DND-41 (cell line): ENCODE measurements around the gene ATXN7L1.

Experiments
- ATAC-seq: fragments of 200-7000 bp; cut with Tn5 transposase; 3 replicates; pipeline ENCODE4 v1.9.1; 2021; ENCODE audit warnings: low read depth; ENCODE audit not compliant: insufficient read depth
- DNase-seq: peaks from one replicate; pipeline ENCODE4 v3.0.0-alpha.2; 2020
- H2AFZ ChIP-seq: 2 replicates; pipeline ENCODE4 v1.6.0; 2012; ENCODE audit warnings: low read depth, low read length
- H3K27ac ChIP-seq: 2 replicates; pipeline ENCODE4 v1.5.1; 2012; ENCODE audit warnings: low read length, inconsistent platforms
- H3K27me3 ChIP-seq: fragments of 200-600 bp; sonication (generic); 2 replicates; pipeline ENCODE4 v1.6.0; 2012; ENCODE audit warnings: low read length, mild to moderate bottlenecking, inconsistent platforms; ENCODE audit not compliant: insufficient read depth, poor library complexity
- H3K36me3 ChIP-seq: 2 replicates; pipeline ENCODE4 v1.5.1; 2012; ENCODE audit warnings: low read length, inconsistent platforms; ENCODE audit not compliant: insufficient read depth
- H3K4me1 ChIP-seq: 2 replicates; pipeline ENCODE4 v1.5.1; 2012; ENCODE audit warnings: mild to moderate bottlenecking, low read length; ENCODE audit not compliant: insufficient read depth
- H3K4me2 ChIP-seq: 2 replicates; pipeline ENCODE4 v1.6.0; 2012; ENCODE audit warnings: mild to moderate bottlenecking, moderate library complexity, low read length, inconsistent platforms; ENCODE audit not compliant: insufficient read depth
- H3K4me3 ChIP-seq, 2 experiments: fragments of 200-600 bp in 1 of 2; shearing (Covaris generic) in 1 of 2; 2 replicates each; pipeline ENCODE4 v1.5.1; 2012 to 2016; ENCODE audit warnings: inconsistent platforms in 2 of 2, low read length in 2 of 2, mild to moderate bottlenecking in 2 of 2, low read depth in 1 of 2, moderate library complexity in 1 of 2
- H3K79me2 ChIP-seq: 2 replicates; pipeline ENCODE4 v1.6.0; 2012; ENCODE audit warnings: low read length, inconsistent platforms; ENCODE audit not compliant: insufficient read depth
- H3K9ac ChIP-seq: 2 replicates; pipeline ENCODE4 v1.6.0; 2012; ENCODE audit warnings: low read depth, mild to moderate bottlenecking, inconsistent platforms, low read length, moderate library complexity
- H3K9me3 ChIP-seq: 2 replicates; pipeline ENCODE4 v1.5.1; 2012; ENCODE audit warnings: low read length, moderate library complexity, mild to moderate bottlenecking, inconsistent platforms; ENCODE audit not compliant: insufficient read depth, severe bottlenecking
- H4K20me1 ChIP-seq: 2 replicates; pipeline ENCODE4 v1.6.0; 2012; ENCODE audit warnings: low read length; ENCODE audit not compliant: insufficient read depth
- EZH2 ChIP-seq: IDR thresholded peaks from 3 replicates; pipeline ENCODE4 v1.6.1; 2012; ENCODE audit warnings: borderline replicate concordance, low read depth, mild to moderate bottlenecking, moderate library complexity, low read length, inconsistent platforms; ENCODE audit not compliant: severe bottlenecking
- TF ChIP-seq, protein P1 (sequence below): IDR thresholded peaks from 2 replicates; pipeline ENCODE4 v1.5.1; 2012; ENCODE audit warnings: borderline replicate concordance, low read length, moderate library complexity, mild to moderate bottlenecking; ENCODE audit not compliant: poor library complexity, severe bottlenecking; ENCODE audit errors: extremely low read depth

Gene ATXN7L1

DNA sequence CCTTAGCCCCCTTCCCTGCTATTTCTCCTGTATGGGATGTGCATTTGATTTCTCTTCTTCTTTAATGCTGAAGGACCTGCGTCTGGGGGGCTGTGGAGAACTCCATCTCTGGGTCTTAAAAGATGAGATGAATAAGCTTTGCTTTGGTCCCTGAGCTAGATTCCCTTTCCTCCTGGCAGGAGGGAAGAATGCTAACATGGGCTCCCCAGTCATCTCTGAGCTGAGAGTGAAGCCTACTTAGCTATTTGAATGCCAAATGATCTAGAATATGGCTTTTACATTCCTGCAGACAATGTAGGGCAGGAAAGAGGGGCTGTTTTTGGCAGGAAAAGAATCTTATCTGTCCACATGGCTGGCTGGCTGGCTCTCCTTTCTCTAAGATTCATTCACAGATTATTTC lies 232.5 kb downstream of the ATXN7L1 start:
- Histone ChIP-seq H3K4me2 (no peak overlapping the region), H3K36me3 (peaks cover 45% of the 10 kb centered on the region), H3K27me3 (no peaks in the 10 kb centered on the region), H3K9me3 (no peaks in the 10 kb centered on the region), H3K4me1 (no peaks in the 10 kb centered on the region), H3K79me2 (no peaks in the 10 kb centered on the region), H3K4me3 (no peak overlapping the region), H3K27ac (no peak overlapping the region), H4K20me1 (peaks cover 9% of the 10 kb centered on the region; the same call in 1 of the 2 replicates), H3K9ac (no peak overlapping the region), H2AFZ (no peak overlapping the region)
- TF ChIP-seq, protein P1, sequence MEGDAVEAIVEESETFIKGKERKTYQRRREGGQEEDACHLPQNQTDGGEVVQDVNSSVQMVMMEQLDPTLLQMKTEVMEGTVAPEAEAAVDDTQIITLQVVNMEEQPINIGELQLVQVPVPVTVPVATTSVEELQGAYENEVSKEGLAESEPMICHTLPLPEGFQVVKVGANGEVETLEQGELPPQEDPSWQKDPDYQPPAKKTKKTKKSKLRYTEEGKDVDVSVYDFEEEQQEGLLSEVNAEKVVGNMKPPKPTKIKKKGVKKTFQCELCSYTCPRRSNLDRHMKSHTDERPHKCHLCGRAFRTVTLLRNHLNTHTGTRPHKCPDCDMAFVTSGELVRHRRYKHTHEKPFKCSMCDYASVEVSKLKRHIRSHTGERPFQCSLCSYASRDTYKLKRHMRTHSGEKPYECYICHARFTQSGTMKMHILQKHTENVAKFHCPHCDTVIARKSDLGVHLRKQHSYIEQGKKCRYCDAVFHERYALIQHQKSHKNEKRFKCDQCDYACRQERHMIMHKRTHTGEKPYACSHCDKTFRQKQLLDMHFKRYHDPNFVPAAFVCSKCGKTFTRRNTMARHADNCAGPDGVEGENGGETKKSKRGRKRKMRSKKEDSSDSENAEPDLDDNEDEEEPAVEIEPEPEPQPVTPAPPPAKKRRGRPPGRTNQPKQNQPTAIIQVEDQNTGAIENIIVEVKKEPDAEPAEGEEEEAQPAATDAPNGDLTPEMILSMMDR = no peak
- TF ChIP-seq EZH2 = no peak
- DNase-seq (no peak), ATAC-seq (no peak)

DNA sequence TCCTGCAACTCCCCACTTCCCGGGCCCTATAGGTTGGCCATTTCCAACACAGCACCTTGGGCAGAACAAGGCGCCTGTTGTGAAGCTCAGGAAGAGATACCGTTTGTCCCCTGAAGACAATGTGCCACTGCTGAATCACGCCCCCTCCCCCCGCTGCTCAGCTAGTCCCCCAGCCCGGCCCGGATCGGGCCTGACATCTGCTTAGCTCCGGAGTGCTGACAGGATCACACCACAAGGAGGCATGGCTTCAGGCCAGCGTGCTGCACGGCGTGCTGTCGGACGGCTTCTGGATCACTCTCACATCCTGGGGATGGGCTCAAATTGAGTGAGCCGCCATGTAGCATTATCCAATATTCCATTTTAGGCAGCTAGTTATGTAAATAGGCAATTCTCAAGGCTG lies 233.0 kb downstream of the ATXN7L1 start:
- no peaks in the 10 kb centered on the region for H3K9me3 ChIP-seq
- TF ChIP-seq, protein P1 = no peak
- no peak for TF ChIP-seq EZH2
- no peaks in the 10 kb centered on the region for H3K79me2 ChIP-seq
- H3K9ac ChIP-seq = no peak overlapping the region
- no peak overlapping the region for H2AFZ ChIP-seq
- no peak for DNase-seq
- no peak overlapping the region for H3K27ac ChIP-seq
- H3K4me1 ChIP-seq = no peaks in the 10 kb centered on the region
- peaks cover 46% of the 10 kb centered on the region for H3K36me3 ChIP-seq
- ATAC-seq = no peak
- H3K4me2 ChIP-seq = no peak overlapping the region
- peaks cover 4% of the 10 kb centered on the region; the same call in 1 of the 2 replicates for H4K20me1 ChIP-seq
- no peaks in the 10 kb centered on the region for H3K27me3 ChIP-seq
- H3K4me3 ChIP-seq = no peak overlapping the region

DNA sequence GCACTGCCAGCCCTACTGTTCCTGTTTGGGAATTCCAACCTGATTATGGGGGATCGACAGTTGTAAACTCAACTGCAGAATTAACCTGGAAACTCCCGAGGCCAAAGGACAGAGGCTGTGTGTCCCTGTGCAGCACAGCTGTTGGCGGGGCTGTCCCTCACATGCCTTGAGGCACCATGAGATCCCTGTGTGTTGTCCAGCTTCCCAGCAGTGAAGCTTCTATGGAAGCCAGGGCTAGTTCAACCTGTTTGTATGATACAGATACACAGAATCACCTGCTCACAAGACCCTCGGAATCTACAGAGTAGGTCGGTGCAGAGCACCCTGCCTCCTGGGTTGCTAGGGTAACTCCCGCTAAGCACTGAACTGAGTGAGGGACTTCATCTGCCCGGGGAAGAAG lies 234.1 kb downstream of the ATXN7L1 start:
- Histone ChIP-seq H3K9ac (no peak overlapping the region), H3K27me3 (no peaks in the 10 kb centered on the region), H3K27ac (no peak overlapping the region), H4K20me1 (peaks cover 3% of the 10 kb centered on the region; the same call in 1 of the 2 replicates), H3K4me3 (no peak overlapping the region), H2AFZ (no peak overlapping the region), H3K36me3 (peaks cover 57% of the 10 kb centered on the region), H3K9me3 (no peaks in the 10 kb centered on the region), H3K4me1 (no peaks in the 10 kb centered on the region), H3K79me2 (no peaks in the 10 kb centered on the region), H3K4me2 (no peak overlapping the region)
- no peak for DNase-seq
- TF ChIP-seq EZH2 = no peak
- TF ChIP-seq, protein P1 = no peak
- ATAC-seq = no peak
